HUDEP-2 (cell line): ENCODE results near the gene PHLPP2.

Experiments used
- DNase-seq, 76 experiments: peaks; one replicate each; lab custom pipeline; 2025; ENCODE audit not compliant: unreplicated experiment in 76 of 76; lab: John Stamatoyannopoulos, UW

PHLPP2 gene, protein sequence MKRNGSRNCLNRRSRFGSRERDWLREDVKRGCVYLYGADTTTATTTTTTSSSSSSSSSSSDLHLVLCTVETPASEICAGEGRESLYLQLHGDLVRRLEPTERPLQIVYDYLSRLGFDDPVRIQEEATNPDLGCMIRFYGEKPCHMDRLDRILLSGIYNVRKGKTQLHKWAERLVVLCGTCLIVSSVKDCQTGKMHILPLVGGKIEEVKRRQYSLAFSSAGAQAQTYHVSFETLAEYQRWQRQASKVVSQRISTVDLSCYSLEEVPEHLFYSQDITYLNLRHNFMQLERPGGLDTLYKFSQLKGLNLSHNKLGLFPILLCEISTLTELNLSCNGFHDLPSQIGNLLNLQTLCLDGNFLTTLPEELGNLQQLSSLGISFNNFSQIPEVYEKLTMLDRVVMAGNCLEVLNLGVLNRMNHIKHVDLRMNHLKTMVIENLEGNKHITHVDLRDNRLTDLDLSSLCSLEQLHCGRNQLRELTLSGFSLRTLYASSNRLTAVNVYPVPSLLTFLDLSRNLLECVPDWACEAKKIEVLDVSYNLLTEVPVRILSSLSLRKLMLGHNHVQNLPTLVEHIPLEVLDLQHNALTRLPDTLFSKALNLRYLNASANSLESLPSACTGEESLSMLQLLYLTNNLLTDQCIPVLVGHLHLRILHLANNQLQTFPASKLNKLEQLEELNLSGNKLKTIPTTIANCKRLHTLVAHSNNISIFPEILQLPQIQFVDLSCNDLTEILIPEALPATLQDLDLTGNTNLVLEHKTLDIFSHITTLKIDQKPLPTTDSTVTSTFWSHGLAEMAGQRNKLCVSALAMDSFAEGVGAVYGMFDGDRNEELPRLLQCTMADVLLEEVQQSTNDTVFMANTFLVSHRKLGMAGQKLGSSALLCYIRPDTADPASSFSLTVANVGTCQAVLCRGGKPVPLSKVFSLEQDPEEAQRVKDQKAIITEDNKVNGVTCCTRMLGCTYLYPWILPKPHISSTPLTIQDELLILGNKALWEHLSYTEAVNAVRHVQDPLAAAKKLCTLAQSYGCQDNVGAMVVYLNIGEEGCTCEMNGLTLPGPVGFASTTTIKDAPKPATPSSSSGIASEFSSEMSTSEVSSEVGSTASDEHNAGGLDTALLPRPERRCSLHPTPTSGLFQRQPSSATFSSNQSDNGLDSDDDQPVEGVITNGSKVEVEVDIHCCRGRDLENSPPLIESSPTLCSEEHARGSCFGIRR (N-terminal part only)

DNA sequence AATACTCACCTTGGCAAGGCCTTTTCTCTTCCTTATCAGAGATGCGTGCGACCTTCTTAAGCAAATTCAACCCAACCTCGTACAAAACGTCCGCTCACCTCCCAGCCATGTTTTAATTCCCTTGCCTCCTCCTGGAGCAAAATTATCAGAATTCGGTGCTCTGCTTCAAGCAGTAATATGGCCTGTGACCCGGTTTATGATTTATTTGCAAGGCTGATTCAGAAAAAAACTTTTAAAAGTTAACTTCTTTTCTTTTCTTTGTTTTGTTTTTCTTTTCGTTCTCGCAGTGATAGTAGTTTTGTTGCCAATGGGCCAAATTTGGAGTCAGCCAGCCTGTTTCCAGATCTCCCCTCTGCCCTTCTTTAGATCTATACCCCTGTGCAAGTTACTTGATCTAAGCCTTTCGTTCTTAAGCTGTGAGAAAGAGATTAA is at the start of gene PHLPP2:
TSS of gene PHLPP2 (minus strand) at position 382 of the 432 bp plus-strand sequence. CDS start 9,906 bp downstream, outside the sequence.
- DNase-seq: no peak

DNA sequence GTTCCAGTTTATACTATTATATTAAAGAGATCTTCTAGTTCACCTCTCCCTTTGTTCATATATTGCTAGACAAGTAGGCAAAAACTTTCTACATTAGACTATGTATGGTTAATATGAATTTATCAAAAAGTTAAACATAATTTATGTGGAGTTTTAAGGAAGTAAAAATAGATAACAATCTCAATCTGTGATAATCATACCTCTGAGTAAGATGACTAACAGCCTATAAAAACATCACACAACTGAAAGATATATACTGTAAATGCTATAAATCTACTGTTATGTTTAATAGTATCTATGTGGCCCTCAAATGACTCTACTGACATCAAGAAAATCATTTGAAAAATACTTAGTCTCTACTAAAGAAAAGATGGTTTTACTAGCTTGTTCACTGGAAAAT is 47.1 kb upstream of the PHLPP2 start:
- no peak for DNase-seq

DNA sequence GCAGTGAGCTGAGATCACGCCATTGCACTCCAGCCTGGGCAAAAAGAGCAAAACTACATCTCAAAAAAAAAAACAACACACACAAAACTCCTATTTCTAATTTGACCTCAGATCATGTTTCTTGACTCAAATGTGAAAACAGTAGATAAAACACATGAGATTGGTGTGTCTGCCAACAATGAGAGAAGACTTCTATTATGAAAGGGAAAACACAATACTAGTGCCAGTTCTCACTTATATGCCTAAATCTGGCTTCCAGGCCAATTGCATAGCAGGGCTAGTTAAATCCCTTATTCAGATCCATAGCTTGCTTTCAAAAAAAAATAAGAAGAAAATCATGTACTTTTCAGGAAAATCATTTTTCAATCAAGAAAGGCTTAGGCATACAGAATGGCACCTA is 44.7 kb upstream of the PHLPP2 start:
- DNase-seq: peak in 3 of 76 experiments; percentile 5 to 23 (median 7)

DNA sequence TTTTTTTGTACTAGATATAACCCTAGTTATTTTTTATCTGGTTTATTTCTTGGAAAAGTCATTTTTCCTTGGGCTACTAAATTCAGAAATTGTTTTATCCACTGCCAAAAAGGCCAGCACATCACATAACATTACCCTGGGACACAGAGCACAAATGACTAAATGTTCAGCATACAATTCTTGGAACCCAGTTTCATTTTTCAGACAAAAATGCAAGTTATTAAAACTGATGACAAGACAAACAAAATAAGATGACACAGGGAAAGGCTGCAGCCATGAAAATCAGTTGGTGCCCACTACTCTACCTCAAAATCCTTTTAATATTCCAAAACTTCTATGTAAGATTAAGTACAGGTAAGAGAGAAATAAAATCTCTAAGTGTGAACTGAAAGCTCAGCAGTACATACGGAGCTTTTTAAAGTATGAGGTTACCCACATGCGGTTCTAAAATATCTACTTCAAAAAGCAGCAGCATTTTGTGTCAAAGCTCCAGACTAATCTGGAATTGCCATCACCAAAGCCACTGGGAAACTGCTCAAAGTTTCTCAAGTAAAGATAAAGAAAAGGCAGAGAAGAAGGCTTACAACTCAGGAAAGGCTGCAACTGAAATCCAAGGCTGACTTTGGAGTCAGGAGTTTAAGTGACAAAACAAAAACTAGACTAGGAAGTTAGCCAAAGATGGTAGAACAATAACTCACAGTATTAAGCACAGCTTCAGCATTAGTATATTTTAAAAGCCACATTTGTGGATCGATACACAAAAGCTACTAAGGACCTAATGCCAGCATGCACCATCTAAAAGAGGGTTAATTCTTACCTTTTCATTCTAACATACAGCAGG is 42.8 kb upstream of the PHLPP2 start:
- no peak for DNase-seq

DNA sequence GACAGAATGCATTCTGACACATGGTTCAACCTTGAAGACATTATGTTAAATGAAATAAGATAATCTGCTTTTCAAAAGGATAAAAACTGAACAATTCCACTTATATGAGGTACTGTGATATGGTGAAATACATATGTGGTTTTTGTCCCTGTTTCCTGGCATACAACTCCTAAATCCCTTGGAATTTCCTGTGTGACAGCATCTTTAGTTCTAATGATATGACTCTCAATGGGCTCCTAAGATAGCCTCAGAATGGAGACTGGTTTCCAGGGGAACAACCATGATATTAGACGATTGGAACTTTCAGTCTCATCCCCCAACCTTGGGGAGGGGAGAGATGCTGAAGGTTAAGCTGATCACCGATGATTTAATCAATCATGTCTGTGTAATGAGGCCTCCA is 37.7 kb upstream of the PHLPP2 start:
- DNase-seq: no peak

DNA sequence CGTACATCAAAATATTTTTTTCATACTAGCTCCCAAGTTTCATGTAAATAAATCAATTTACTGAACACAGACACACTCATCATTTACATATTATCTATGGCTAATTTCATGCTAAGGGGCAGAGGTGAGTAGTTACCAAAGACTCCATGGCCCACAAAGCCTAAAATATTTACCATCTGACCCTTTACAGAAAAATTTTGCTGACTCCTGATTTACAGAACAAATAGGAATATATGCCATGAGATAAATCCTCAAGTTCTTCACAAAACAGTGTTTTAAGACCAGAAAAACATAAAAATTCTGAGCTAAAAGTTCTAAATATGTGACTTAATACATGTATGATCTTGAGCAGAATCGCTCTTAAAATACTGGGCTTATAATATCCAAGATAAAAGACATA is 36.6 kb upstream of the PHLPP2 start:
- DNase-seq: no peak

DNA sequence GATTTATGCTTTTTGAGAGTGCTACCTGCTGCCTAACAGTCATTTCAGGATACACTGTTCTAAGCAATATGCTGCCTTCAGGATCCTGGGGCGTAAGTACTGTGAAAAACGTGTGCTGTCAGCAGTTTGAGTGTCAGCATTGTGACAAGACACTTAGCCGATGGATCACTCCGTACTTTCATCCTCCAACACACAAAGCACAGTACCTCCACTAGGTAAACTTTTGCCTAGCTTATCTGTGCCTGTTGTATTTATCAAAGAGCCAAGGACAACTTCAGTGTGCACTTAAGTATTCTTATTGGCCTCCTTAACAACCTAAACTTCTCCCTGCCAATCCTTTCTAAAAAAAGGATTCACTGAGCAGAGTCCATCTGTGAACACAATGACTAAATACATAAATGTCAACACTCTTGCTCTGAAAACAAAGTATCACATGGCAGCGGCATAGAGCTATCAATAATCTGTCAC is 33.8 kb upstream of the PHLPP2 start:
- no peak for DNase-seq

DNA sequence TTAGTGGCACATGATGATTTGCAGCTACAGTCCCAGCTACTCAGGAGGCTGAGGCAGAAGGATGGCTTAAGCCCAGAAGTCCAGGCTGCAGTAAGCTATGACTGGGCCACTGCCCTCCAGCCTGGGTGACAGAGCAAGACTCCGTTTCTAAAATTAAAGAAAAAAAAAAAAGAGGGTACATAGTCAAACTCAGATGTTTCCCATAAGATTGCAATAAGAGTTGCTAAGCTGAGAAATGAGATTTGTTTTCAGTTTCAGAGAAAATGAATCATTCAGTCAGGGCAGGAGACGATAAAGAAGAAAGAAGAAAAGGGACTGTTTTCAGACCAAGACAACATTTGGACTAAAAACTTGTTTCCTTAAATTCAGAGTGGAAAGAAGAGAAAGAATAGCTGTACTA is 30.2 kb upstream of the PHLPP2 start:
- DNase-seq: no peak

DNA sequence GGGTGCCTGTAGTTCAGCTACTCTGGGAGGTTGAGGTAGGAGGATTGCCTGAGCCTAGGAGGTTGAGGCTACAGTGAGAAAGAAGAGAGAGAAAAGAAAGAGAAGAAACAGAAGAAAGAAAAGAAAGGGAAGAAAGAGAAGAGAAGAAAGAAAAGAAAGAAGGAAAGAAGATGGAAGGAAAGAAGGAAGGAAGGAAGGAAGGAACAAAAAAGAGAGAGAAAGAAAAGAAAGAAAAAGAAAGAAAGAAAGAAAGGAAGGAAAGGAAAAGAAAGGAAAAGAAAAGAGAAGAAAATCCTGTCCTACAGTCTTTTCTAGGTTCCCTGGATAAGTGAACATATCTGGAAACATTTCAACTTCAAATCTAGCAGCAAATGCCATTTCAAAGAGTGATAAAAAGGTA is 29.6 kb upstream of the PHLPP2 start:
- no peak for DNase-seq

DNA sequence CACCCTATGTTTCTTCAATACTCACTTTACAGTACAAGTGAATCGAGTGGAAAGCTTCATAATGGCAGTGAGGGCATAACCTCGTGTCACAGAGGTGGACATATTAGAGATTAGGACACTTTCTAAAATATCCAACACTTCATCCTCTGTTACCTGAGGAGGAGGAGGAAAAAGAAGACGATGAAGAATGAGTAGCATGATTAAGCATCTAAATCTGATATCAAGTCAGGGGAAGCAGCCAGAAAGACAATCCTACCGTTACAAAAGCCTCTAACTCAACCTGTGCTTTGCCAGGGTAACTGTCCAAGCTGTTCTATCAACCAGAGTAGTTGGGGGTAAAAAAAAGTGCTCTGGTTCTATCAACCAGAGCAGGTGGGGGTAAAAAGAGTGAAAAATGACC is 23.7 kb upstream of the PHLPP2 start:
- no peak for DNase-seq

DNA sequence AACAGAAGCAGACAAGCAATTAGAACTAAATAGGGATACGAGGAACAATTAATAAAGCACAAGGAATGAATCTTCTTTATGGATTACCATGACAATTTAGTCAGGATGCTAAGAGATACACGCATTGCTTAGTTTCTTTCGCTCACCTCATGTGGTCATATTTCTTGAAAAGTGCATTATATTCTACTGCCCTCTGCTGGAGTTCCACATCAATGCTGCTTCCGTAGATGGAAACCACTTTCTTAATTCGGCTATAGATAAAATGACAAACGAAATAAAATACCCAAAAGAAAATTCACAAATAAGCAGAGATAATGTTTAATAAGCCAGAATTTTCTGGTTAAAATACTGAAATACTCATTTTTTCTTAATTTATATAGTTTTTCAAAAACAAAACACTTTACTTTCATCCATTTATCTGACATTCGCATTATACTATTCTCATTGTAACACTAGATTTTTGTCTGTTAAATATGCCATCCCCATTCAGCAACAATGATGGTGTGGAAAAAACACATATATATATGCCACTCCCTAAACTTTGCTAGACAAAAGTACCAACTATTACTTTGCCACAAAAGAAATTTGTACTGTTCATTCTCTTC is 22.0 kb upstream of the PHLPP2 start:
- peak in 26 of 76 experiments; percentile 2 to 53 (median 30) for DNase-seq

DNA sequence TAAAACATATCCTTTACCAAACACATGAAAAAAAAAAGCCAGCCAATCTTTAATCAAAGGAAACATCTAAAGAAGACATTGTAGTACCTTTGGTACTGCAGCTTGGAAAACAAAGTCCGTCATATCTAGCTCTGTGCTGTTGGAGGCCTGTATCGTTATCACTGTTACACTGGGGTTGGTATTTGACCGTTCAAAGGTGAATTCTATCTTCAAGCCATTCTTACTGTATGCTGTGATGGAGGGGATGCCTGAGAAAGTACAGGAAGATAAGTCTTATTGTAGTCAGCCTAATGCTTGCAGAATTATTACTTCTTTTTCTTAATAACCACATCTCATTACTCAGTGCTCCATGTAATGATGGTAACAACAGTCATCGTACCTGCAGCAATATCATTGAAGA is 14.4 kb upstream of the PHLPP2 start:
- DNase-seq: no peak

DNA sequence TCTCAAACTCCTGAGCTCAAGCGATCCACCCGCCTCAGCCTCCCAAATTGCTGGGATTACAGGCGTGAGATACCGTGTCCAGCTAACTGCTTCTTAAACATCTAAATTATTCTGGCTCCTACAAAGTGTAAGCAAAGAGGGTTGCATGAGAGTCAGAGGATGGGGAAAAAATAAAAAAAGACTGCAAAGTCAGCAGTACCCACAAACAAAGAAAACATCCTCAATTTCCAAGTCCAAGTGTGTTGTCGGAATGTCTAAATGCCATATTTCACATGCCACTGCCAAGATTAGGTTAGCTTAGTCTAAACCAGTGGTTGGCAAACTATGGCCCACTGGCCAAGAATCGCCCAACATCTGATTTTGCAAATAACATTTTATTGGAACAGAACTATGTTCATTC is 13.0 kb upstream of the PHLPP2 start:
- DNase-seq: no peak

DNA sequence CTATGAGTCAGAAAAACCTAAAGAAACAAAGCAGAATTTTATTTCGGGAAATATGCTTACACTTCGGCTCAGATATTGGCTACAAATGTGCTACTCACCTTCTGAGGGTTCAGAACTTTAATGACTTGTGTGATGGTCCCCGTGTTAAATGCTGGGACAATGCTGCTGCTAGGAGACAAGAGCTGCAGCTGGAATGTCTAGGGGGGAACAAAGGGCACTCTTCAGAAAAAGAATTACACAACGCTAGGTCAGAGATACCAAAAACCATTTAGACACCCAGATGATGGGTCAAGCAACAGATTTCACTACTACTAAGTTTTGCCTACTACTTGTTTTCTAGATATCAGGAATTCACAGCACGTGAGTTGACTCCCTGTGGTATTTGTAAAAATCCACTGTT is 10.0 kb upstream of the PHLPP2 start:
- no peak for DNase-seq

DNA sequence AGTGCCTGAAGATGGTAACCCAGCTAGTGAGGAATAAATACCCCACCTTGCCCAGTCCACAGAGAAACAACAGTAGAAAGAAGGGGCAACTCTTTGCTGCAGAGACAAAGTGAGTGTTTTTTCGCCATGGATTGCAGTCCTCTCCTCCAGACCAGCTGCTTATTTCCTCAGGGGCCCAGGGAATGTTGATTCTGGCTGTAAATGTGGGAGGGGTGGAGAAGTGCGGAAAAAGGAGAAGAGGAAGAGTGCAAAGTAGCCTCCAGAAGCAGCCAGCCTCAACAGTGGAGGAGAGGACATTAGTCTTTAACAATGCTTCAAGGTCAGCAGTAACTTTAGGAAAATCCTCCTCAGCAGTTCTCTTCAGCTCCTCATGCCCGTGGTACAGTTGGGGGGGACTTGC is 8.1 kb upstream of the PHLPP2 start:
- DNase-seq: no peak

DNA sequence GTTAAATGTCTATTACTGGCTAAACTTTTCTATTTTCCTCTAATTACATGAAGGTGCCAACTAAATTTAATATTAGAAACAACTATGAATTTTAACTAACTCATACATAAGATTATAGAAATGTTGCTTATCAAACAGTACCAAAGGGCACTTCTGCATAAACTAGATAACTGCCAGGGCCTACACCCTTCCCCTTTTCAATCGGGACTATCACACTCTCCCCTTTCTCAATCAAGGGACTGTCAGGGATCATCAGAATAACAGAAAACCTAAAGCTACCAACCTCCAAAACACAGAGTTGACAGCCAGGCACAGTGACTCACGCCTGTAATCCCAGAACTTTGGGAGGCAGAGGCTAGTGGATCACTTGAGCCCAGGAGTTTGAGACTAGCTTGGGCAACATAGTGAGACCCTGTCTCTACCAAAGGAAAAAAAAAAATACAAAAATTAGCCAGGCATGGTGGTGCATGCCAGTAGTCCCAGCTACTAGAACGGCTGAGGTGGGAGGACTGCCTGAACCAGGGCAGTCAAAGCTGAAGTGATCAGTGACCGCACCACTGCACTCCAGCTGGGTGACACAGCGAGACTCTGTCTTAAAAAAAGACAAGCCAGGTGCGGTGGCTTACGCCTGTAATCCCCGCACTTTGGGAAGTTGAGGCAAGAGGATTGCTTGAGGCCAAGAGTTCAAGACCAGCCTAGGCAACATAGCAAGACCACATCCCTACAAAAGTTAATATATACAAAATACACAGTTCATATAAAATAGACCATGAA is 3.2 kb upstream of the PHLPP2 start:
- DNase-seq: peak in 68 of 76 experiments; percentile 11 to 91 (median 60)

DNA sequence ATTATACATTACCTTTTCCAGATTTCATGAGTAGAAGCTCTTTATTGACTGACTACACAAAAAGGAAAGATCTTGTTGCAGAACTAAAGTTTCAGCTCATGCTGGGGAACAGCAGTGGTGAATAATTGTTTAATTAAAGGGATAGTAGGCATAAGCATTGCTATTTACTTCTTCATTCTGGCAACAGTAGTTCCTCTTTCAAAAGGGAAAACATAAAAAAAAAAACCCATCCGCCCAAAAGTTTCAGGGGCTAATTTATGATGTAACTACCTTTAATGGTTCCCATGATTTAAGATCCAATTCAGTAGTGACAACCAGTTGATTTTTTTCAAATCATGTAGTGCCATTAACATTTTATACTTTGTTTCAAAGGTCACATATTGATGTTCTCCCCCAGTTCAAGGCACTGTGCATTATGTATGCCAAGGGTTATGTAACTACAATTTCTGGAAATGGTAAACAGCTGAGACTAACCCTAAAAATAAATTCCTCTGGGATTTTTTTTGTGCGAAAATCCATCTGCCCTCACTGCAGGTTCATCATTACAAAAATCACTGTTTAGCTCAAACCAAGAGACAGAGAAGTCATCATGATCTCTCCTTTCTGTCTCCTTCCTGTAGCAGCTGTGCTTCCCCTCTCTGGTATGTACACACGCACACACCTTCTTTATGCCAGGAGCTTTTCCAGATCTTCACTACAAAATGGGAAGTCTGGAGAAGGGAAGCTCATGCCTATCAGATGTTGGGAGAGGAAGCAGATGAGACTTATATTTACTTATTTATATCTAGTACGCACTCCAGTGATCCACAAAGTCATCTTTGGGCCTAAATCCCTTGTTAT is 2.2 kb upstream of the PHLPP2 start:
- peak in 2 of 76 experiments; percentile 1 to 34 for DNase-seq
